GM20431 (cell line): ENCODE measurements around the gene SREBF1.

Experiments
- in situ Hi-C: fragments of 300-500 bp; cut with MseI, MboI; formaldehyde crosslinking; loops from one replicate; pipeline ENCODE4 v1.15.0; 2020; ENCODE audit warnings: low sequenced_read_pairs; ENCODE audit not compliant: unreplicated experiment

SREBF1 gene

GRCh38 chr17:17859909-17860765 is 23.4 kb upstream of the SREBF1 start:
- in situ Hi-C loops: loop anchor here (10.0 kb wide), 1 partner anchor 185 kb away; no protein-coding TSS in a partner anchor

- in situ Hi-C loops: loop anchor here (10.0 kb wide), 1 partner anchor 183 kb away; no protein-coding TSS in a partner anchor
Measured at GRCh38 chr17:17857496-17857895, 20.7 kb upstream of the SREBF1 start.

GRCh38 chr17:17856386-17856785 is 19.6 kb upstream of the SREBF1 start:
- in situ Hi-C loops: loop anchor here (10.0 kb wide), 1 partner anchor 182 kb away; no protein-coding TSS in a partner anchor

GRCh38 chr17:17855976-17856375 is 19.2 kb upstream of the SREBF1 start:
- in situ Hi-C loops: loop anchor here (10.0 kb wide), 1 partner anchor 181 kb away; no protein-coding TSS in a partner anchor

- in situ Hi-C loops: loop anchor here (10.0 kb wide), 1 partner anchor 179 kb away; no protein-coding TSS in a partner anchor
Measured at GRCh38 chr17:17853811-17854447, 17.1 kb upstream of the SREBF1 start.

- in situ Hi-C loops: loop anchor here (10.0 kb wide), 1 partner anchor 178 kb away; no protein-coding TSS in a partner anchor
Measured at GRCh38 chr17:17852930-17853329, 16.1 kb upstream of the SREBF1 start.

- in situ Hi-C loops: loop anchor here (10.0 kb wide), 1 partner anchor 177 kb away; no protein-coding TSS in a partner anchor
Measured at GRCh38 chr17:17851103-17852002, 14.6 kb upstream of the SREBF1 start.

GRCh38 chr17:17849845-17850373 is 13.1 kb upstream of the SREBF1 start:
- in situ Hi-C loops: loop anchor here (10.0 kb wide), 1 partner anchor 175 kb away; no protein-coding TSS in a partner anchor

- in situ Hi-C loops: no loop called here
Measured at GRCh38 chr17:17849147-17849820, 12.5 kb upstream of the SREBF1 start.

- in situ Hi-C loops: no loop called here
Measured at GRCh38 chr17:17848311-17849082, 11.7 kb upstream of the SREBF1 start.

GRCh38 chr17:17847726-17848125 is 10.9 kb upstream of the SREBF1 start:
- in situ Hi-C loops: no loop called here

GRCh38 chr17:17847118-17847689 is 10.4 kb upstream of the SREBF1 start:
- in situ Hi-C loops: no loop called here

GRCh38 chr17:17846645-17847044 is 9.9 kb upstream of the SREBF1 start:
- in situ Hi-C loops: no loop called here

GRCh38 chr17:17846003-17846402 is 9.2 kb upstream of the SREBF1 start:
- in situ Hi-C loops: no loop called here

GRCh38 chr17:17845046-17845775 is 8.4 kb upstream of the SREBF1 start:
- in situ Hi-C loops: no loop called here

- in situ Hi-C loops: no loop called here
Measured at GRCh38 chr17:17844500-17844899, 7.7 kb upstream of the SREBF1 start.

- in situ Hi-C loops: no loop called here
Measured at GRCh38 chr17:17844079-17844478, 7.3 kb upstream of the SREBF1 start.
